ENCODE measurements around the gene ALDH5A1. TPM values are rescaled to one million over a fixed set of nuclear protein-coding genes. Genes with fewer than 3 reads are reported as not detected.

Gene ALDH5A1
- total and polyA plus RNA-seq, 2 of the 13 experiments (the other 11 are each of a cell fraction or from before 2014, with no cell fraction given) = 12.8 to 32.5 TPM

DNA sequence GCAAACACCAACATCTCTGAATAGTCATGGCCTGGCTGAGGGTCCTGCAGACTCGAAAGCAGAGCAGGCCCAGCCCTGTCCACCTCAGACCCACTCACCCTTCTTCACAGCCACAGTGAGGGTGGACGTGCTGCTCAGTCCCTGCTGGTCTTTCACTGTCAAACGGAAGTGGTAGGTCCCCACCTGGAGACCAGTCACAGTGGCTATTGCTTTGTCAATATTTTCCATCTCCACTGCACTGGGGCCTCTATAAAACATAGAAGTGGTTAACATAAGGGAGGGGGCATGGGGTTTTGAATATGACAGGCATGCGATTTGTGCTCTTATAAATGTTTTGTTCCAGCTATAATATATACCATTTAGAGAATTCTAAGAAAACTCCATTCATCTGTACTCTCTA is 73.9 kb downstream of the ALDH5A1 start:
- H3K4me2 ChIP-seq (ENCODE audit: low read depth, low read length) = peak overlapping the region; percentile 61
- POLR2A ChIA-PET = no interaction called here
- no peak for TF ChIP-seq CCAR2 (optimal IDR thresholded peaks at IDR 0.05; ENCODE audit: low read depth, low read length)
- TF ChIP-seq, protein P1, sequence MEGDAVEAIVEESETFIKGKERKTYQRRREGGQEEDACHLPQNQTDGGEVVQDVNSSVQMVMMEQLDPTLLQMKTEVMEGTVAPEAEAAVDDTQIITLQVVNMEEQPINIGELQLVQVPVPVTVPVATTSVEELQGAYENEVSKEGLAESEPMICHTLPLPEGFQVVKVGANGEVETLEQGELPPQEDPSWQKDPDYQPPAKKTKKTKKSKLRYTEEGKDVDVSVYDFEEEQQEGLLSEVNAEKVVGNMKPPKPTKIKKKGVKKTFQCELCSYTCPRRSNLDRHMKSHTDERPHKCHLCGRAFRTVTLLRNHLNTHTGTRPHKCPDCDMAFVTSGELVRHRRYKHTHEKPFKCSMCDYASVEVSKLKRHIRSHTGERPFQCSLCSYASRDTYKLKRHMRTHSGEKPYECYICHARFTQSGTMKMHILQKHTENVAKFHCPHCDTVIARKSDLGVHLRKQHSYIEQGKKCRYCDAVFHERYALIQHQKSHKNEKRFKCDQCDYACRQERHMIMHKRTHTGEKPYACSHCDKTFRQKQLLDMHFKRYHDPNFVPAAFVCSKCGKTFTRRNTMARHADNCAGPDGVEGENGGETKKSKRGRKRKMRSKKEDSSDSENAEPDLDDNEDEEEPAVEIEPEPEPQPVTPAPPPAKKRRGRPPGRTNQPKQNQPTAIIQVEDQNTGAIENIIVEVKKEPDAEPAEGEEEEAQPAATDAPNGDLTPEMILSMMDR (CRISPR knock-in tag; IDR thresholded peaks at IDR 0.05) = peak; percentile 19; the same call in 1 of the 2 replicates
- TF ChIP-seq GABPA (IDR thresholded peaks at IDR 0.05; ENCODE audit: low read depth, low read length) = no peak
- TF ChIP-seq GABPA (CRISPR knock-in tag; IDR thresholded peaks at IDR 0.05; ENCODE audit: low read depth) = peak; percentile 43; the same call in 1 of the 2 replicates
- peak; percentile 50; the same call in 1 of the 2 replicates for TF ChIP-seq ETV5 (CRISPR knock-in tag; IDR thresholded peaks at IDR 0.05; ENCODE audit: borderline replicate concordance)
- peak; percentile 37; the same call in 1 of the 2 replicates for TF ChIP-seq SAP130 (CRISPR knock-in tag; IDR thresholded peaks at IDR 0.05; ENCODE audit: low read depth)
- TF ChIP-seq REL (CRISPR knock-in tag; conservative IDR thresholded peaks at IDR 0.05) = no peak
- TF ChIP-seq BCL6 (CRISPR knock-in tag; IDR thresholded peaks at IDR 0.05) = no peak
- TF ChIP-seq KDM5B (CRISPR knock-in tag; IDR thresholded peaks at IDR 0.05; ENCODE audit: borderline replicate concordance) = no peak
- TF ChIP-seq, protein P2, sequence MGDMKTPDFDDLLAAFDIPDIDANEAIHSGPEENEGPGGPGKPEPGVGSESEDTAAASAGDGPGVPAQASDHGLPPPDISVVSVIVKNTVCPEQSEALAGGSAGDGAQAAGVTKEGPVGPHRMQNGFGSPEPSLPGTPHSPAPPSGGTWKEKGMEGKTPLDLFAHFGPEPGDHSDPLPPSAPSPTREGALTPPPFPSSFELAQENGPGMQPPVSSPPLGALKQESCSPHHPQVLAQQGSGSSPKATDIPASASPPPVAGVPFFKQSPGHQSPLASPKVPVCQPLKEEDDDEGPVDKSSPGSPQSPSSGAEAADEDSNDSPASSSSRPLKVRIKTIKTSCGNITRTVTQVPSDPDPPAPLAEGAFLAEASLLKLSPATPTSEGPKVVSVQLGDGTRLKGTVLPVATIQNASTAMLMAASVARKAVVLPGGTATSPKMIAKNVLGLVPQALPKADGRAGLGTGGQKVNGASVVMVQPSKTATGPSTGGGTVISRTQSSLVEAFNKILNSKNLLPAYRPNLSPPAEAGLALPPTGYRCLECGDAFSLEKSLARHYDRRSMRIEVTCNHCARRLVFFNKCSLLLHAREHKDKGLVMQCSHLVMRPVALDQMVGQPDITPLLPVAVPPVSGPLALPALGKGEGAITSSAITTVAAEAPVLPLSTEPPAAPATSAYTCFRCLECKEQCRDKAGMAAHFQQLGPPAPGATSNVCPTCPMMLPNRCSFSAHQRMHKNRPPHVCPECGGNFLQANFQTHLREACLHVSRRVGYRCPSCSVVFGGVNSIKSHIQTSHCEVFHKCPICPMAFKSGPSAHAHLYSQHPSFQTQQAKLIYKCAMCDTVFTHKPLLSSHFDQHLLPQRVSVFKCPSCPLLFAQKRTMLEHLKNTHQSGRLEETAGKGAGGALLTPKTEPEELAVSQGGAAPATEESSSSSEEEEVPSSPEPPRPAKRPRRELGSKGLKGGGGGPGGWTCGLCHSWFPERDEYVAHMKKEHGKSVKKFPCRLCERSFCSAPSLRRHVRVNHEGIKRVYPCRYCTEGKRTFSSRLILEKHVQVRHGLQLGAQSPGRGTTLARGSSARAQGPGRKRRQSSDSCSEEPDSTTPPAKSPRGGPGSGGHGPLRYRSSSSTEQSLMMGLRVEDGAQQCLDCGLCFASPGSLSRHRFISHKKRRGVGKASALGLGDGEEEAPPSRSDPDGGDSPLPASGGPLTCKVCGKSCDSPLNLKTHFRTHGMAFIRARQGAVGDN (CRISPR knock-in tag; IDR thresholded peaks at IDR 0.05) = 0 out of 2 replicates have a peak, but pooled peaks have one; percentile 13
- TF ChIP-seq RFX3 (CRISPR knock-in tag; IDR thresholded peaks at IDR 0.05) = no peak
- no peak for TF ChIP-seq ZNF33B (CRISPR knock-in tag; IDR thresholded peaks at IDR 0.05)
- TF ChIP-seq GABPB1 (CRISPR knock-in tag; IDR thresholded peaks at IDR 0.05) = 0 out of 2 replicates have a peak, but pooled peaks have one; percentile 31
- TF ChIP-seq SSRP1 (CRISPR knock-in tag; IDR thresholded peaks at IDR 0.05) = no peak
- intact Hi-C loops (cut with micrococcal nuclease; ENCODE audit: unreplicated experiment) = no loop called here
- peak overlapping the region in 1 of 3 experiments; percentile 19; a peak in 1 of 6 replicates for H3K4me3 ChIP-seq (replicated peaks in 1 of 3; ENCODE audit: insufficient read depth in 1 of 3, low read depth in 2 of 3, low read length in 3 of 3)
- CTCF ChIA-PET (ENCODE audit: low intra/inter-chr PET ratio, low total read pairs) = no interaction called here
- in situ Hi-C loops (cut with HindIII; ENCODE audit: extremely low pct_ligation_motif_present, low pct_unique_long_range_greater_than_20kb) = no loop called here
- H3K9ac ChIP-seq (ENCODE audit: insufficient read depth, low read depth, low read length) = no peak overlapping the region
- H3K27me3 ChIP-seq (ENCODE audit: control insufficient read depth in 1 of 2, insufficient read depth in 2 of 2, low read length in 2 of 2) = peaks cover 3 to 21% of the 10 kb centered on the region in 2 experiments; a peak in 3 of 5 replicates
- DNase-seq (ENCODE audit: low spot score) = no peak
- H3K9me3 ChIP-seq (ENCODE audit: low read length) = no peaks in the 10 kb centered on the region
- H4K20me1 ChIP-seq (ENCODE audit: insufficient read depth, low read length) = no peaks in the 10 kb centered on the region
- H3K4me1 ChIP-seq (ENCODE audit: insufficient read depth, low read length) = peaks cover 32% of the 10 kb centered on the region
- ATAC-seq = peak; percentile 68
- H3K27ac ChIP-seq (ENCODE audit: extremely low read length, insufficient read depth, low read length) = no peak overlapping the region
- no peak overlapping the region for H2AFZ ChIP-seq (ENCODE audit: low read length)
- no TSS peak for BruUV-seq (replicated peaks)
- 15% methylated on average over 4 of the region's 4 CpGs for WGBS (ENCODE audit: low lambda C conversion rate)
- no peaks in the 10 kb centered on the region for H3K79me2 ChIP-seq (ENCODE audit: insufficient read depth, low read length)
- no peak for FAIRE-seq
- no peaks in the 10 kb centered on the region for H3K36me3 ChIP-seq (replicated peaks in 1 of 2; ENCODE audit: control insufficient read depth in 1 of 2, insufficient read depth in 2 of 2, low read length in 2 of 2)

Measured in HepG2 (cell line).